Thoracic aorta (tissue), 2 donors: Measurements from ENCODE around the gene TRMT11. TPM values are rescaled to one million over a fixed set of nuclear protein-coding genes. Genes with fewer than 3 reads are reported as not detected.

Experiments
- ATAC-seq: fragments of 150-250 bp; one replicate; pipeline ENCODE4 v1.8.0; 2017; ENCODE audit warnings: low read depth; ENCODE audit not compliant: insufficient number of reproducible peaks, low FRiP score
- DNase-seq: peaks from one replicate; pipeline ENCODE4 v3.0.0-alpha.2; 2020; ENCODE audit warnings: low spot score
- H3K27ac ChIP-seq, 2 donors: fragments of 200-600 bp; sonication (generic); 1 replicate in 1 of 2; 2 replicates in 1 of 2; pipeline ENCODE4 v1.5.1; 2016; ENCODE audit warnings: mild to moderate bottlenecking in 2 of 2, moderate library complexity in 2 of 2
- H3K27me3 ChIP-seq: fragments of 200-600 bp; sonication (generic); replicated peaks from 2 replicates; pipeline ENCODE4 v1.6.0; 2016; ENCODE audit warnings: mild to moderate bottlenecking; ENCODE audit not compliant: insufficient read depth
- H3K36me3 ChIP-seq: fragments of 200-600 bp; sonication (generic); one replicate; pipeline ENCODE4 v1.5.1; 2016
- H3K4me1 ChIP-seq, 2 donors: fragments of 200-600 bp; sonication (generic); 1 replicate in 1 of 2; 2 replicates in 1 of 2; pipeline versions ENCODE4 v1.5.1 to v1.6.0; 2016; ENCODE audit warnings: low read depth in 2 of 2, mild to moderate bottlenecking in 1 of 2; ENCODE audit not compliant: control insufficient read depth in 1 of 2
- H3K4me3 ChIP-seq: fragments of 200-600 bp; sonication (generic); 2 replicates; pipeline ENCODE4 v1.5.1; 2016; ENCODE audit warnings: mild to moderate bottlenecking
- H3K9me3 ChIP-seq: fragments of 200-600 bp; sonication (generic); 2 replicates; pipeline ENCODE4 v1.5.1; 2016
- total RNA-seq, 2 donors: library from RNA; depleted of rRNA; stranded (reverse); fragments of >200 nt; gene quantifications; one replicate each; pipeline versions ENCODE4 v1.1.0 to v1.2.3, GENCODE V29; 2016
- TF ChIP-seq, protein P1 (sequence below): fragments of 200-600 bp; sonication (generic); IDR thresholded peaks from one replicate; pipeline ENCODE4 v1.5.1; 2019; ENCODE audit warnings: antibody characterized with exemption

The TRMT11 gene
- total RNA-seq, 2 donors from 2014 or later: 33.6 to 54.0 TPM

DNA sequence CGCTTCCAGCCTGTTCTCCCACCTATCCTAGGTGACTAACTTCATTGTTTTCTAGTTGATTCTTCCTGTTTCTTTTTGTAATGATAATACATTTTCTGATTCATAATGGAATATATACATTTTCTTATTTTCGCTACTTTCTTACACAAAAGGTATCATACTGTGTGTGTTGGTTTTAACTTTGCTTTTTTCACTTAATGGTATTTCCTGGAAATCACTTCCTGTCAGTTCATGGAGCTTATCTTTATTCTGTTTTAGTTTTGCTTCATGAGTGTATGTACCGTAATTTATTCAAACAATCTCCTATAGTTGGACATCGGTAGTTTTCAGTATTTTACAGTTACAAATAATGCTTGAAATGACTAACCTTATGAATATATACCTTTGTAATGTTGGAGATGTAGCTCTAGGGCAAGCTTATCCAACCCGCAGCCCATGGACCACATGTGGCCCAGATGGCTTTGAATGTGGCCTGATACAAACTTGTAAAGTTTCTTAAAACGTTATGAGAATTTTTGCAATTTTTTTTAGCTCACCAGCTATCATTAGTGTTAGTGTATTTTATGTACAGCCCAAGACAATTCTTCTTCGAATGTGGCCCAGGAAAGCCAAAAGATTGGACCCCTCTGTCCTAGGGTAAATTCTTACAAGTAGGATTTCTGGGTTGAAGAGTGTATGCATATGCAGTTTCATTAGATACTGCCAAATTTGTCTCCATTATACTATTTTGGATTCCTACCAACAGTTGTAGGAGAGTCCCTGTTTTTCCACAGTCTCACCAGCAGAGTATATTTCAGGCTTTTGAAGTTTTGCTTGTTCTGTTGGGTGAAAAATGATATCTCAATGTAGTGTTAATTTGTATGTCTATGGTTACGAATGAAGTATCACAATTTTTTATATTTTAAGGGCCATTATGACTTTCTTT lies 16.7 kb downstream of the TRMT11 start:
- no peak overlapping the region for H3K27ac ChIP-seq
- H3K9me3 ChIP-seq: no peaks in the 10 kb centered on the region
- no peaks in the 10 kb centered on the region for H3K4me1 ChIP-seq
- ATAC-seq (no peak), DNase-seq (no peak)
- H3K27me3 ChIP-seq: no peaks in the 10 kb centered on the region
- peaks cover 17% of the 10 kb centered on the region for H3K36me3 ChIP-seq
- TF ChIP-seq, protein P1, sequence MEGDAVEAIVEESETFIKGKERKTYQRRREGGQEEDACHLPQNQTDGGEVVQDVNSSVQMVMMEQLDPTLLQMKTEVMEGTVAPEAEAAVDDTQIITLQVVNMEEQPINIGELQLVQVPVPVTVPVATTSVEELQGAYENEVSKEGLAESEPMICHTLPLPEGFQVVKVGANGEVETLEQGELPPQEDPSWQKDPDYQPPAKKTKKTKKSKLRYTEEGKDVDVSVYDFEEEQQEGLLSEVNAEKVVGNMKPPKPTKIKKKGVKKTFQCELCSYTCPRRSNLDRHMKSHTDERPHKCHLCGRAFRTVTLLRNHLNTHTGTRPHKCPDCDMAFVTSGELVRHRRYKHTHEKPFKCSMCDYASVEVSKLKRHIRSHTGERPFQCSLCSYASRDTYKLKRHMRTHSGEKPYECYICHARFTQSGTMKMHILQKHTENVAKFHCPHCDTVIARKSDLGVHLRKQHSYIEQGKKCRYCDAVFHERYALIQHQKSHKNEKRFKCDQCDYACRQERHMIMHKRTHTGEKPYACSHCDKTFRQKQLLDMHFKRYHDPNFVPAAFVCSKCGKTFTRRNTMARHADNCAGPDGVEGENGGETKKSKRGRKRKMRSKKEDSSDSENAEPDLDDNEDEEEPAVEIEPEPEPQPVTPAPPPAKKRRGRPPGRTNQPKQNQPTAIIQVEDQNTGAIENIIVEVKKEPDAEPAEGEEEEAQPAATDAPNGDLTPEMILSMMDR: no peak
- no peak overlapping the region for H3K4me3 ChIP-seq

DNA sequence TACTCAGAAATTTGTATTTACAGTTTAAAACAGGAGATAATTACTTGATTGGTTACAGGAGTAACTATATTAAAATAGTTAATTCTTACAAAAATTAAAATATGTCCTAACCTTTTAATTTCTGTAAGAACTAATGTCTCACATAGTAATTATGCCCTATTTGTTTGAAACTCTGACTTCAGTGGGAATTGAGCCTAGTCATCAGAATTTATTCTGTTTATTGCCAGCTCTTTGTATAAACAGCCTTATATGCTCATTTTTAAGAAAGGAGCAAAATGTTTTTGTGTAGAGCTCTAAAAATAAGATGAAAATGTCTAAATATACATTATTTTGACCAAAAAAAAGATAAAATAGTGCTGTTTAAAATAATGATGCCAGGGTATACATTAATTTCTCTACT lies 21.5 kb downstream of the TRMT11 start:
- Histone ChIP-seq H3K27me3 (no peaks in the 10 kb centered on the region), H3K4me1 (no peaks in the 10 kb centered on the region), H3K9me3 (no peaks in the 10 kb centered on the region), H3K36me3 (peaks cover 21% of the 10 kb centered on the region), H3K4me3 (no peak overlapping the region), H3K27ac (no peak overlapping the region)
- no peak for DNase-seq
- TF ChIP-seq, protein P1: no peak
- ATAC-seq: no peak

DNA sequence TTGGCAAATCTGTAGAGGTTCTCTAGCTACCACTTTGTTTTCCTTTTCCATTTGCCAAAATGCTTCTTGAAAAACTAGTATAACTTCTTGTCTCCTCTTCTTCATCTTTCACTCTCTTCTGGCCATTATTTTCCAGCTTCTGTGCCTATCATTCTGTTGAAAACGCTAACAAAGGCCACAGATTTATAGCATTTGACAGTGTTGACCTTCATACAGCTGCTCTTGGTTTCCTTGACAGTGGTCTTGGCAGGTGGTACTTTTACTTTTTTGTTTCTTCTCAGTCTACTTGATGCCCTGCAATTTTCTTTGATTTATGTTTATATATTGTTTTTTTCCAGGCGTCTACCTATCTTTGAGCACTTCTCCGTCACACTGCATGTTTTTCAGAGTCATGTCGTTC lies 23.7 kb downstream of the TRMT11 start:
- Histone ChIP-seq H3K9me3 (no peaks in the 10 kb centered on the region), H3K27ac (no peak overlapping the region), H3K27me3 (no peaks in the 10 kb centered on the region), H3K36me3 (peaks cover 28% of the 10 kb centered on the region), H3K4me3 (no peak overlapping the region), H3K4me1 (no peaks in the 10 kb centered on the region)
- DNase-seq (no peak), ATAC-seq (no peak)
- TF ChIP-seq, protein P1: no peak

DNA sequence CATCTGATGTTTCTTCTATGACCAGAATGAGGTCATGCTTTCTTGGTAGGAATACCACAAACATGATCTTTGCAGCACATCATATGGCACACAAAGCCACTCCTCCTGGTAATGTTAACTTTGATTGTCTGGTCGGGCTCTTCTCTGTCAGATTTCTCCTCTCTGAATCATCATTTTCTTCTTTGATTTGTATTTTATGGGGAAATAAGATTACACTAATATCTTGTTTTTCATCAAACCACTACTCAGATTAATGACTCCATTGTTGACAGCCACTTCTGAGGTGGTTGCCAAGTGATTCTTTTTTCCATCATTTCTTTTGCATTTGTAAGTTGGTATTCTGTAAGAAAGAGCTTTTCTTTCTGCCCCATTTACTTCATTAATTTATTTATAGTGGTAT lies 29.5 kb downstream of the TRMT11 start:
- Histone ChIP-seq H3K9me3 (no peaks in the 10 kb centered on the region), H3K27ac (no peak overlapping the region), H3K4me1 (no peaks in the 10 kb centered on the region), H3K27me3 (no peaks in the 10 kb centered on the region), H3K4me3 (no peak overlapping the region), H3K36me3 (peaks cover 42% of the 10 kb centered on the region)
- TF ChIP-seq, protein P1: no peak
- ATAC-seq: no peak
- no peak for DNase-seq

DNA sequence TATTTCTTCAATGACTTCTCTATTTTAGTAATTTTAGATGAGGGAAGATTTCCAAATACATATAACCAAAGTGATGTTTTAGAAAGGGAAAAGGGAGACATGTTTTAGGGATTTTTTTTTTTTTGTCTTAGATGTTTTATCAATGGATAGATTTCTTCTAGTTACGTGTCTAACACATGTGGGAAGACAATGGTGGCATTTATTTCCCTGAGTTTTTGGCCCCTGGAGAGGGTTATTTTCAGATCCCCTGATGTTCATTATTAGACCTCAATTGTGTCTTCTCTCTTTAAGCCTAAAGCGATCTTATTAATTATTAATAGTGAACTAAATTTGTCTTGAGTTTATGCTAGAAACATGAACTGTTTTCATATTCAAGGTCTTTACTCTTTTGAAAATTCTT lies 30.3 kb downstream of the TRMT11 start:
- H3K27me3 ChIP-seq: no peaks in the 10 kb centered on the region

More for the DNA sequence above, 30.3 kb downstream of the TRMT11 start:
- H3K27ac ChIP-seq: no peak overlapping the region
- H3K4me3 ChIP-seq: no peak overlapping the region
- no peaks in the 10 kb centered on the region for H3K4me1 ChIP-seq
- ATAC-seq (no peak), DNase-seq (no peak)
- no peaks in the 10 kb centered on the region for H3K9me3 ChIP-seq
- peaks cover 44% of the 10 kb centered on the region for H3K36me3 ChIP-seq
- TF ChIP-seq, protein P1: no peak
